ENCODE data around the gene NPFFR1. TPM values are rescaled to one million over a fixed set of nuclear protein-coding genes. Genes with fewer than 3 reads are reported as not detected.

Gene NPFFR1
- total RNA-seq, 1 donor from 2014 or later, result not detected

DNA sequence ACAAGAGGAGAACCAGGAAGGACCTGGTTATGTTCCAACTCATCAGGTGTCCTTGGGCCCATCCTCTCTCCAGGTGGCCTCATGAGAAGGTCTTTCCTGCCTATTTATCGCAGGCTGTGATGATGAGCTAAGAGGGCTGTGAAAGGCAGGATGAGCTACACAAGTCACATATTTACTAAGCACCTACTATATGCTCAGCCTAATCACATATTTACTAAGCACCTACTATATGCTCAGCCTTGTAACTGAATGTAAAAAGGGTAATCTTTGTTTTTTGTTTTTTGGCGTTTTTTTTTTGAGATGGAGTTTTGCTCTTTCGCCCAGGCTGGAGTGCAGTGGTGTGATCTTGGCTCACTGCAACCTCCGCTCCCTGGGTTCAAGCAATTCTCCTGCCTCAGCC lies 44.2 kb upstream of the NPFFR1 start:
- H3K9me3 Mint-ChIP-seq, result no peaks in the 10 kb centered on the region
- Histone ChIP-seq H3K9me3 (ENCODE audit: low read depth) (no peaks in the 10 kb centered on the region), H3K9ac (no peak overlapping the region), H3K36me3 (no peaks in the 10 kb centered on the region), H4K20me1 (ENCODE audit: low read depth) (peaks cover 4% of the 10 kb centered on the region), H3K27me3 (no peaks in the 10 kb centered on the region), H3K4me2 (no peak overlapping the region), H3K79me2 (ENCODE audit: low read depth) (no peaks in the 10 kb centered on the region), H2AFZ (replicated peaks) (no peak overlapping the region), H3K4me3 (no peak overlapping the region), H3K4me1 (peaks cover 4% of the 10 kb centered on the region), H3F3A (ENCODE audit: low read depth) (no peaks in the 10 kb centered on the region), H3K27ac (no peak overlapping the region)
- no peak overlapping the region for H3K27ac Mint-ChIP-seq
- peaks cover 11% of the 10 kb centered on the region for H3K27me3 Mint-ChIP-seq (ENCODE audit: insufficient read depth, low read depth)
- peaks cover 5% of the 10 kb centered on the region for H3K36me3 Mint-ChIP-seq
- no peak for DNase-seq (ENCODE audit: low spot score)
- H3K4me3 Mint-ChIP-seq, result no peak overlapping the region
- TF ChIP-seq EZH2 (IDR thresholded peaks at IDR 0.05) (no peak), EZH2phosphoT487 (IDR thresholded peaks at IDR 0.05) (no peak)
- TF ChIP-seq, protein P1, sequence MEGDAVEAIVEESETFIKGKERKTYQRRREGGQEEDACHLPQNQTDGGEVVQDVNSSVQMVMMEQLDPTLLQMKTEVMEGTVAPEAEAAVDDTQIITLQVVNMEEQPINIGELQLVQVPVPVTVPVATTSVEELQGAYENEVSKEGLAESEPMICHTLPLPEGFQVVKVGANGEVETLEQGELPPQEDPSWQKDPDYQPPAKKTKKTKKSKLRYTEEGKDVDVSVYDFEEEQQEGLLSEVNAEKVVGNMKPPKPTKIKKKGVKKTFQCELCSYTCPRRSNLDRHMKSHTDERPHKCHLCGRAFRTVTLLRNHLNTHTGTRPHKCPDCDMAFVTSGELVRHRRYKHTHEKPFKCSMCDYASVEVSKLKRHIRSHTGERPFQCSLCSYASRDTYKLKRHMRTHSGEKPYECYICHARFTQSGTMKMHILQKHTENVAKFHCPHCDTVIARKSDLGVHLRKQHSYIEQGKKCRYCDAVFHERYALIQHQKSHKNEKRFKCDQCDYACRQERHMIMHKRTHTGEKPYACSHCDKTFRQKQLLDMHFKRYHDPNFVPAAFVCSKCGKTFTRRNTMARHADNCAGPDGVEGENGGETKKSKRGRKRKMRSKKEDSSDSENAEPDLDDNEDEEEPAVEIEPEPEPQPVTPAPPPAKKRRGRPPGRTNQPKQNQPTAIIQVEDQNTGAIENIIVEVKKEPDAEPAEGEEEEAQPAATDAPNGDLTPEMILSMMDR (IDR thresholded peaks at IDR 0.05), result no peak
- H3K4me1 Mint-ChIP-seq, result peaks cover 12% of the 10 kb centered on the region

DNA sequence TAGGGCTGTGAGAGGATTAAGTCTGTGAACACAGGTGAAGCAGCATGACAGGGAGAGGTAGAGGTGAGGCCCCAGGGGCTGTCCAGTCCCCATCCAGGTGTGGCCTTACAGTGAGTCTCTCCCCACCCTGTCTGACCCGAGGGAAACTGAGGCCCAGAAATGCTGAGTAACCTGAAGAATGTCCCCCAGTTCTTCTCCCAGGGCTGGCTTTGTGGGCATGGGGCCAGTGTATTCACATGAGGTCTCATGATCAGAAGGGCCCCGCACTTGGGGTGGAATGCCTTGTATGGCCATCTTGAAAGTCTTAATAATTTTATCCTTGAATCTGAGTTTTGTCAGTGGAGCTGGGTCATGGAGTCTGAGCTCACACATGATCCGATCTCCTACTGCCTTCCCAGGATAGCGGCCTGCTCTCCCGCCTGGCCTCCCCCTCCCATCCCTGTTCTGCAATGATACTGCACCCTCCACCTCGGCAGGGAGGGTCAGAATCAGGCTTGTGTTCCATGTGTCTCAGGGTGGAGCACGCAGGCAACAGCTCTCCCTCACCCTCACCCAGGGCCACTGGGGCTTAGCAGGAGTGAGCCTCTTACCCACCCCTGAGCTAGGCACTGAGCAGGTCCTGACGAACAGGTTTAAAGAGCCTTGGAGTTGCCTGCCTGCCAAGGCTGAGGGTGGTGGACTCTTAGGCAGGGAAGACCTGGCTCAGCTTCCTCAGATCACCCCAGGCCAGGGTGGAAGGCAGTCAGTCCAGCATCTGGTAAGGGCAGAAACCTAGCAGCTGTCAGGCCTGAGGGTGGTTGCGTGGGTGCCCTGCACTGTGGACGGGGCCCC lies 41.4 kb upstream of the NPFFR1 start:
- peaks cover 6% of the 10 kb centered on the region for H3K36me3 Mint-ChIP-seq
- Histone ChIP-seq H3F3A (ENCODE audit: low read depth) (no peaks in the 10 kb centered on the region), H3K4me3 (no peak overlapping the region), H3K9ac (no peak overlapping the region), H3K9me3 (ENCODE audit: low read depth) (no peaks in the 10 kb centered on the region), H3K27ac (no peak overlapping the region), H2AFZ (replicated peaks) (no peak overlapping the region), H3K4me2 (no peak overlapping the region), H3K27me3 (no peaks in the 10 kb centered on the region), H4K20me1 (ENCODE audit: low read depth) (peaks cover 19% of the 10 kb centered on the region), H3K79me2 (ENCODE audit: low read depth) (no peaks in the 10 kb centered on the region), H3K36me3 (no peaks in the 10 kb centered on the region), H3K4me1 (peaks cover 9% of the 10 kb centered on the region)
- no peak for DNase-seq (ENCODE audit: low spot score)
- H3K4me1 Mint-ChIP-seq, result peaks cover 12% of the 10 kb centered on the region
- H3K9me3 Mint-ChIP-seq, result no peaks in the 10 kb centered on the region
- no peak overlapping the region for H3K4me3 Mint-ChIP-seq
- TF ChIP-seq, protein P1 (IDR thresholded peaks at IDR 0.05), result no peak
- TF ChIP-seq EZH2phosphoT487 (IDR thresholded peaks at IDR 0.05) (no peak), EZH2 (IDR thresholded peaks at IDR 0.05) (no peak)
- H3K27ac Mint-ChIP-seq, result peak overlapping the region; percentile 74
- H3K27me3 Mint-ChIP-seq (ENCODE audit: insufficient read depth, low read depth), result peaks cover 8% of the 10 kb centered on the region

GRCh38 chr10:70324339-70324861 lies 40.6 kb upstream of the NPFFR1 start:
- Histone ChIP-seq H3K79me2 (ENCODE audit: low read depth) (no peaks in the 10 kb centered on the region), H3K9ac (no peak overlapping the region), H2AFZ (replicated peaks) (no peak overlapping the region), H3K4me1 (peaks cover 9% of the 10 kb centered on the region), H3F3A (ENCODE audit: low read depth) (no peaks in the 10 kb centered on the region), H3K4me2 (no peak overlapping the region), H4K20me1 (ENCODE audit: low read depth) (peaks cover 19% of the 10 kb centered on the region), H3K36me3 (no peaks in the 10 kb centered on the region), H3K4me3 (no peak overlapping the region), H3K27ac (no peak overlapping the region), H3K27me3 (no peaks in the 10 kb centered on the region), H3K9me3 (ENCODE audit: low read depth) (no peaks in the 10 kb centered on the region)
- TF ChIP-seq EZH2 (IDR thresholded peaks at IDR 0.05), result no peak
- no peak for TF ChIP-seq EZH2phosphoT487 (IDR thresholded peaks at IDR 0.05)
- TF ChIP-seq, protein P1 (IDR thresholded peaks at IDR 0.05), result no peak
- Mint-ChIP-seq H3K27me3 (ENCODE audit: insufficient read depth, low read depth) (peaks cover 8% of the 10 kb centered on the region), H3K27ac (peak overlapping the region; percentile 63), H3K36me3 (peaks cover 6% of the 10 kb centered on the region), H3K9me3 (no peaks in the 10 kb centered on the region), H3K4me1 (peaks cover 12% of the 10 kb centered on the region), H3K4me3 (no peak overlapping the region)
- peak; percentile 40 for DNase-seq (ENCODE audit: low spot score)

Measured in neural progenitor cell (in vitro differentiated cells).